Panc1 (cell line): ENCODE data around the gene SECISBP2. TPM values are rescaled to one million over a fixed set of nuclear protein-coding genes. Genes with fewer than 3 reads are reported as not detected.

Source experiments
- ATAC-seq: fragments of 200-7000 bp; cut with Tn5 transposase; 2 replicates; pipeline ENCODE4 v1.9.1; 2020; ENCODE audit warnings: mild to moderate bottlenecking, moderate library complexity
- BruUV-seq: library from RNA; stranded (reverse); fragments of 400-500 nt; replicated peaks from 2 replicates; lab custom pipeline; 2021; lab: Mats Ljungman, UMichigan
- CTCF ChIA-PET: fragments of 300-600 bp; sonication (Branson Sonifier 250); formaldehyde crosslinking; loops from one replicate; lab custom pipeline; 2022; ENCODE audit warnings: antibody characterized with exemption; lab: Charles Lee
- POLR2A ChIA-PET: fragments of 300-600 bp; sonication (Branson Sonifier 250); formaldehyde crosslinking; loops from one replicate; lab custom pipeline; 2022; ENCODE audit warnings: antibody characterized with exemption; lab: Charles Lee
- DNase-seq: peaks from one replicate; pipeline ENCODE4 v3.0.0-alpha.2; 2010; ENCODE audit warnings: low read depth, low spot score
- H3K27ac ChIP-seq: 2 replicates; pipeline ENCODE4 v1.5.1; 2011; ENCODE audit warnings: mild to moderate bottlenecking, low read length, inconsistent platforms
- H3K27me3 ChIP-seq: fragments of 200-500 bp; sonication (Bioruptor generic); 2 replicates; pipeline ENCODE4 v1.6.0; 2014; ENCODE audit warnings: low read length, inconsistent platforms; ENCODE audit not compliant: control insufficient read depth, insufficient read depth
- H3K36me3 ChIP-seq: fragments of 200-500 bp; sonication (Bioruptor generic); 2 replicates; pipeline ENCODE4 v1.5.1; 2014; ENCODE audit warnings: inconsistent platforms, mild to moderate bottlenecking, low read length, moderate library complexity; ENCODE audit not compliant: control insufficient read depth, insufficient read depth
- H3K4me1 ChIP-seq: 2 replicates; pipeline ENCODE4 v1.5.1; 2011; ENCODE audit warnings: inconsistent platforms, mild to moderate bottlenecking, low read length, moderate library complexity; ENCODE audit not compliant: control insufficient read depth, insufficient read depth
- H3K4me3 ChIP-seq, 2 experiments: 2 replicates each; pipeline ENCODE4 v1.5.1; 2011 to 2012; ENCODE audit warnings: low read depth in 2 of 2, low read length in 2 of 2, mild to moderate bottlenecking in 2 of 2, inconsistent platforms in 1 of 2, moderate library complexity in 1 of 2
- H3K9me3 ChIP-seq: fragments of 200-500 bp; sonication (Bioruptor generic); 2 replicates; pipeline ENCODE4 v1.5.1; 2014; ENCODE audit warnings: low read depth, mild to moderate bottlenecking, inconsistent platforms, low read length, moderate library complexity; ENCODE audit not compliant: control insufficient read depth, insufficient read depth
- POLR2AphosphoS5 ChIP-seq: IDR thresholded peaks from 2 replicates; pipeline ENCODE4 v1.6.1; 2012; ENCODE audit warnings: mild to moderate bottlenecking, low read depth, low read length, moderate library complexity
- SIN3A ChIP-seq: IDR thresholded peaks from 2 replicates; pipeline ENCODE4 v1.6.1; 2012; ENCODE audit warnings: low read depth, mild to moderate bottlenecking, low read length, moderate library complexity, borderline replicate concordance; ENCODE audit not compliant: insufficient read depth
- TCF7L2 ChIP-seq: IDR thresholded peaks from 2 replicates; pipeline ENCODE4 v1.6.1; 2011; ENCODE audit warnings: mild to moderate bottlenecking, low read depth, low read length, inconsistent platforms
- in situ Hi-C: cut with HindIII; loops from 2 replicates; pipeline ENCODE4 v1.10.0; 2016; ENCODE audit warnings: low sequenced_read_pairs, low pct_unique_long_range_greater_than_20kb
- intact Hi-C: fragments of 100-400 bp; cut with micrococcal nuclease; formaldehyde crosslinking; loops from one replicate; pipeline ENCODE4 v1.10.0; 2022; ENCODE audit not compliant: unreplicated experiment
- total RNA-seq: library from RNA; stranded (reverse); gene quantifications from one replicate; pipeline ENCODE4 v1.2.1, GENCODE V29; 2021; ENCODE audit not compliant: unreplicated experiment
- TF ChIP-seq, protein P1 (sequence below), 2 experiments: IDR thresholded peaks; 2 replicates each; pipeline ENCODE4 v1.6.1; 2011 to 2012; ENCODE audit warnings: low read depth in 2 of 2, control low read depth in 1 of 2, low read length in 1 of 2, mild to moderate bottlenecking in 1 of 2, moderate library complexity in 1 of 2; ENCODE audit not compliant: insufficient read depth in 1 of 2
- TF ChIP-seq, protein P2 (sequence below): fragments of 450-650 bp; IDR thresholded peaks from 2 replicates; pipeline ENCODE4 v1.5.1; 2017; ENCODE audit warnings: mild to moderate bottlenecking

The SECISBP2 gene
- total RNA-seq, 1 experiment from 2014 or later = 17.7 TPM

DNA sequence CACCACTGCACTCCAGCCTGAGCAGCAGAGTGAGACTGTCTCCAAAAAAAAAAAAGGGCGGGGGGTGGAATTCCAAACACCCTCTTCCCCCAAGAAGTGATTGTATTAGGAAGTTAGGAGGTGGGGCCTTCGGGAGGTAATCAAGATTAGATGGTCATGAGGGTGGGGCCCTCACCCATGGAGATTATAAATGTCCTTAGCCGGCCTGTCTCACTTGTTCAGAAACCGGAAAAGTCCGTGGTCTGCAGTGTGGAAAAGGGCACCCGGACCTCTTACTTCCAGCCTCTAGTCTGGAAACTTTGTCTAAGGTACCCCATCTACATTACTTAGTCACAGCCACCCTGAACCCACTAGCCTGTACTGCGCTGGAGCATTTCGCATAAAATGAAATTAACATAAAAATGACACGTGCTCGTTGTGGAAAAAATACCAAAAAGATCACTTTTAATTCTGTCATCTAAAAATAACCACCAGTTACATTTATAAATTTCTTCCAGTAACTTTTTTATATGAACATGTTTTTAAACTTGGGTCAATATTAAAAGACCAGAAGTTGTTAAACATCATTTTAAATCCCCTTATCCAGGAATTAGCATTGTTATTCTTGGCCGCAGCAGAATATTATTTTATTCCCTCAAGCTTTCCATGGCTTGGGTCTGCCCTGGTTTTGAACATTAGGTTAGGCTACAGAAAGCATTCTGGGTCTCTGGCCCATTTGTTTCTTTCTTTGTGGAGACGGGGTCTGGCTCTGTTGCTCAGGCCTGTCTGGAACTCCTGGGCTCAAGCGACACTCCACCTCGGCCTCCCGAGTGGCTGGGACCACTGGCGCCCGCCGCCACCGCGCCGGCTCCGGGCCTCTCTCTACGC is 8.5 kb upstream of the SECISBP2 start:
- peak overlapping the region; percentile 66 to 92 for H3K4me3 ChIP-seq
- intact Hi-C loops = no loop called here
- BruUV-seq = TSS peak; percentile 94
- ChIA-PET POLR2A (interaction anchor here (0.6 kb wide), 1 partner anchor 125 kb away, joined by 4 read pairs; no protein-coding TSS in a partner anchor), CTCF (no interaction called here)
- DNase-seq = no peak
- H3K27ac ChIP-seq = peak overlapping the region; percentile 97
- peaks cover 21% of the 10 kb centered on the region for H3K36me3 ChIP-seq
- in situ Hi-C loops = no loop called here
- no peaks in the 10 kb centered on the region for H3K9me3 ChIP-seq
- peaks cover 6% of the 10 kb centered on the region for H3K4me1 ChIP-seq
- TF ChIP-seq TCF7L2 = no peak
- TF ChIP-seq, protein P1, sequence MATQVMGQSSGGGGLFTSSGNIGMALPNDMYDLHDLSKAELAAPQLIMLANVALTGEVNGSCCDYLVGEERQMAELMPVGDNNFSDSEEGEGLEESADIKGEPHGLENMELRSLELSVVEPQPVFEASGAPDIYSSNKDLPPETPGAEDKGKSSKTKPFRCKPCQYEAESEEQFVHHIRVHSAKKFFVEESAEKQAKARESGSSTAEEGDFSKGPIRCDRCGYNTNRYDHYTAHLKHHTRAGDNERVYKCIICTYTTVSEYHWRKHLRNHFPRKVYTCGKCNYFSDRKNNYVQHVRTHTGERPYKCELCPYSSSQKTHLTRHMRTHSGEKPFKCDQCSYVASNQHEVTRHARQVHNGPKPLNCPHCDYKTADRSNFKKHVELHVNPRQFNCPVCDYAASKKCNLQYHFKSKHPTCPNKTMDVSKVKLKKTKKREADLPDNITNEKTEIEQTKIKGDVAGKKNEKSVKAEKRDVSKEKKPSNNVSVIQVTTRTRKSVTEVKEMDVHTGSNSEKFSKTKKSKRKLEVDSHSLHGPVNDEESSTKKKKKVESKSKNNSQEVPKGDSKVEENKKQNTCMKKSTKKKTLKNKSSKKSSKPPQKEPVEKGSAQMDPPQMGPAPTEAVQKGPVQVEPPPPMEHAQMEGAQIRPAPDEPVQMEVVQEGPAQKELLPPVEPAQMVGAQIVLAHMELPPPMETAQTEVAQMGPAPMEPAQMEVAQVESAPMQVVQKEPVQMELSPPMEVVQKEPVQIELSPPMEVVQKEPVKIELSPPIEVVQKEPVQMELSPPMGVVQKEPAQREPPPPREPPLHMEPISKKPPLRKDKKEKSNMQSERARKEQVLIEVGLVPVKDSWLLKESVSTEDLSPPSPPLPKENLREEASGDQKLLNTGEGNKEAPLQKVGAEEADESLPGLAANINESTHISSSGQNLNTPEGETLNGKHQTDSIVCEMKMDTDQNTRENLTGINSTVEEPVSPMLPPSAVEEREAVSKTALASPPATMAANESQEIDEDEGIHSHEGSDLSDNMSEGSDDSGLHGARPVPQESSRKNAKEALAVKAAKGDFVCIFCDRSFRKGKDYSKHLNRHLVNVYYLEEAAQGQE (IDR thresholded peaks at IDR 0.05; ENCODE audit: insufficient read depth in 1 of 2, low read depth in 2 of 2, low read length in 1 of 2) = no peak
- TF ChIP-seq, protein P2, sequence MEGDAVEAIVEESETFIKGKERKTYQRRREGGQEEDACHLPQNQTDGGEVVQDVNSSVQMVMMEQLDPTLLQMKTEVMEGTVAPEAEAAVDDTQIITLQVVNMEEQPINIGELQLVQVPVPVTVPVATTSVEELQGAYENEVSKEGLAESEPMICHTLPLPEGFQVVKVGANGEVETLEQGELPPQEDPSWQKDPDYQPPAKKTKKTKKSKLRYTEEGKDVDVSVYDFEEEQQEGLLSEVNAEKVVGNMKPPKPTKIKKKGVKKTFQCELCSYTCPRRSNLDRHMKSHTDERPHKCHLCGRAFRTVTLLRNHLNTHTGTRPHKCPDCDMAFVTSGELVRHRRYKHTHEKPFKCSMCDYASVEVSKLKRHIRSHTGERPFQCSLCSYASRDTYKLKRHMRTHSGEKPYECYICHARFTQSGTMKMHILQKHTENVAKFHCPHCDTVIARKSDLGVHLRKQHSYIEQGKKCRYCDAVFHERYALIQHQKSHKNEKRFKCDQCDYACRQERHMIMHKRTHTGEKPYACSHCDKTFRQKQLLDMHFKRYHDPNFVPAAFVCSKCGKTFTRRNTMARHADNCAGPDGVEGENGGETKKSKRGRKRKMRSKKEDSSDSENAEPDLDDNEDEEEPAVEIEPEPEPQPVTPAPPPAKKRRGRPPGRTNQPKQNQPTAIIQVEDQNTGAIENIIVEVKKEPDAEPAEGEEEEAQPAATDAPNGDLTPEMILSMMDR = no peak
- TF ChIP-seq SIN3A = no peak
- TF ChIP-seq POLR2AphosphoS5 = no peak
- H3K27me3 ChIP-seq = no peaks in the 10 kb centered on the region
- no peak; the same call in 1 of the 2 replicates for ATAC-seq

DNA sequence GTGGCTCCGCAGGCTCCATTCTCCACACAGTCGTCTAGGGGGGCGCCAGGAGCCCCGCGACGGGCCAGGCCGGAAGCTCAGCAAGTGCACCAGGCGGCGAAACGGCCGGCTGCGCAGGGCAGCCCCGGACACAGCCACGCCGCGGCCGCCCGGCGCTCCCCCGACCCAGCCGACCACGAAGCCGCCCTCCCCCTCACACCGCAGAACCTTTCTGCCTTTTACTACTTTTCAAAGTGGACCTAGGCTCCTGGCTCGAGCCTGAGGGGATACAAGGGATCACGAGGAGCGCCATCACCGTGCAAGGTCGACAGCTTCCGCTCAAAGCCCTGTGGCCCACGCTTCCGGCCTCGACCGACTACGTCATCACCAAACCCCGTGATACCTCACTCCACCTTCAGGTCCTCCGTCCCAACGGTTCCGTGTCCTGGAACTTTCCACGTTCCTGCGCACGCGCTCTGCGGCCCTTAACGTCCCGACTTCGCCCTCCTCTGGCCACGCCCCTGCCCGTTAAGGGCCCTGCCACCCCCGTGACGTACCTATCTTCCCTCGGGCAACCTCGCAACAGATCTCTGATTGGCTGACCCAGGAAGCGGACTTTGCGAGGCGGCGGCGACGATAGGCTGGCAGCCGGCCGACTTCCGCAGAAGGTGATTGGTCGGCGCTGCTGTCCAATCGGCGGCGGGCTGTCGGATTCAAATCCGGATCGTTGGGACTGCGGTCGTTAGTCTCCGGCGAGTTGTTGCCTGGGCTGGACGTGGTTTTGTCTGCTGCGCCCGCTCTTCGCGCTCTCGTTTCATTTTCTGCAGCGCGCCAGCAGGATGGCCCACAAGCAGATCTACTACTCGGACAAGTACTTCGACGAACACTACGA is 7.6 kb upstream of the SECISBP2 start, which contains the start of gene CKS2:
CKS2 (plus strand) TSS at position 721 of the 871 bp plus-strand sequence; CDS start at position 819, 98 bp downstream.
- ChIA-PET POLR2A (no interaction called here), CTCF (no interaction called here)
- Histone ChIP-seq H3K4me3 (peak within 1 kb of the TSS; percentile 80 to 92), H3K9me3 (no peaks in the 10 kb centered on the region), H3K4me1 (peaks cover 10% of the 10 kb centered on the region), H3K27ac (peak within 1 kb of the TSS; percentile 97), H3K27me3 (no peaks in the 10 kb centered on the region), H3K36me3 (peaks cover 29% of the 10 kb centered on the region)
- intact Hi-C loops = no loop called here
- no TSS peak for BruUV-seq
- TF ChIP-seq, protein P2 = no peak
- 0 out of 2 replicates have a peak, but pooled peaks have one; percentile 19 for TF ChIP-seq TCF7L2
- peak; percentile 84 for TF ChIP-seq SIN3A
- peak; percentile 96 for TF ChIP-seq POLR2AphosphoS5
- TF ChIP-seq, protein P1 (IDR thresholded peaks at IDR 0.05; ENCODE audit: insufficient read depth in 1 of 2, low read depth in 2 of 2, low read length in 1 of 2) = peak in 1 of 2 experiments; percentile 33; a peak in 1 of 4 replicates
- peak; percentile 97 for DNase-seq
- peak; percentile 96 for ATAC-seq
- in situ Hi-C loops = no loop called here
